ENCODE measurements around the gene CSF2RB.

DNA sequence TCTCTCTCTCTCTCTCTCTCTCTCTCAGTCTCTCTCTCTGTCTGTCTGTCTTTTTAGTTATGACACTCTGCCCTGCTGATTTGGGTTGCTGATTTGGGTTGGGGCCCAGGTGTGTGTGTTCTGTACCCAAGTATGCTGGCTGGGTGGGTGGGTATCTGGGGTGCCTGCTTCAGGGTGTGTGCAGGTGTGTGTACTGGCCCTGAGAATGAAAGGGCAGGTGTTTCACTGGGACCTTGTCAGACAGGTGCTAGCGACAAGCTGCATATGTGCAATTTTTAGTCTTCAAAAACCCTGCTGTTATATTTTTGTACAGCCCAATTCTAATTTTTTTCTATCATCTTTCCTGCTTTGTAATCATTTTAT, 943 bp downstream of the CSF2RB start:
- TF ChIP-seq FOXK2 (IDR thresholded peaks at IDR 0.05) (no peak), MAFK (conservative IDR thresholded peaks at IDR 0.05 in 1 of 2, IDR thresholded peaks at IDR 0.05 in 1 of 2; ENCODE audit: low read length in 2 of 2) (no peak), SOX6 (IDR thresholded peaks at IDR 0.05) (no peak), SOX6 (CRISPR knock-in tag; IDR thresholded peaks at IDR 0.05) (no peak), SP2 (CRISPR knock-in tag; IDR thresholded peaks at IDR 0.05) (no peak), BRCA1 (CRISPR knock-in tag; IDR thresholded peaks at IDR 0.05) (no peak), ZBTB21 (CRISPR knock-in tag; IDR thresholded peaks at IDR 0.05) (no peak), SCMH1 (CRISPR knock-in tag; IDR thresholded peaks at IDR 0.05; ENCODE audit: borderline replicate concordance) (no peak), NFRKB (IDR thresholded peaks at IDR 0.05) (no peak), IRF2 (CRISPR knock-in tag; IDR thresholded peaks at IDR 0.05) (no peak), CBX2 (IDR thresholded peaks at IDR 0.05; ENCODE audit: low read depth, low read length) (no peak), CBX2 (CRISPR knock-in tag; IDR thresholded peaks at IDR 0.05; ENCODE audit: low read depth) (no peak), NR3C1 (CRISPR knock-in tag; IDR thresholded peaks at IDR 0.05) (no peak)
- TF ChIP-seq, protein P1, sequence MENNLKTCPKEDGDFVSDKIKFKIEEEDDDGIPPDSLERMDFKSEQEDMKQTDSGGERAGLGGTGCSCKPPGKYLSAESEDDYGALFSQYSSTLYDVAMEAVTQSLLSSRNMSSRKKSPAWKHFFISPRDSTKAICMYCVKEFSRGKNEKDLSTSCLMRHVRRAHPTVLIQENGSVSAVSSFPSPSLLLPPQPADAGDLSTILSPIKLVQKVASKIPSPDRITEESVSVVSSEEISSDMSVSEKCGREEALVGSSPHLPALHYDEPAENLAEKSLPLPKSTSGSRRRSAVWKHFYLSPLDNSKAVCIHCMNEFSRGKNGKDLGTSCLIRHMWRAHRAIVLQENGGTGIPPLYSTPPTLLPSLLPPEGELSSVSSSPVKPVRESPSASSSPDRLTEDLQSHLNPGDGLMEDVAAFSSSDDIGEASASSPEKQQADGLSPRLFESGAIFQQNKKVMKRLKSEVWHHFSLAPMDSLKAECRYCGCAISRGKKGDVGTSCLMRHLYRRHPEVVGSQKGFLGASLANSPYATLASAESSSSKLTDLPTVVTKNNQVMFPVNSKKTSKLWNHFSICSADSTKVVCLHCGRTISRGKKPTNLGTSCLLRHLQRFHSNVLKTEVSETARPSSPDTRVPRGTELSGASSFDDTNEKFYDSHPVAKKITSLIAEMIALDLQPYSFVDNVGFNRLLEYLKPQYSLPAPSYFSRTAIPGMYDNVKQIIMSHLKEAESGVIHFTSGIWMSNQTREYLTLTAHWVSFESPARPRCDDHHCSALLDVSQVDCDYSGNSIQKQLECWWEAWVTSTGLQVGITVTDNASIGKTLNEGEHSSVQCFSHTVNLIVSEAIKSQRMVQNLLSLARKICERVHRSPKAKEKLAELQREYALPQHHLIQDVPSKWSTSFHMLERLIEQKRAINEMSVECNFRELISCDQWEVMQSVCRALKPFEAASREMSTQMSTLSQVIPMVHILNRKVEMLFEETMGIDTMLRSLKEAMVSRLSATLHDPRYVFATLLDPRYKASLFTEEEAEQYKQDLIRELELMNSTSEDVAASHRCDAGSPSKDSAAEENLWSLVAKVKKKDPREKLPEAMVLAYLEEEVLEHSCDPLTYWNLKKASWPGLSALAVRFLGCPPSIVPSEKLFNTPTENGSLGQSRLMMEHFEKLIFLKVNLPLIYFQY (CRISPR knock-in tag; IDR thresholded peaks at IDR 0.05; ENCODE audit: borderline replicate concordance): no peak
- TF ChIP-seq, protein P2, sequence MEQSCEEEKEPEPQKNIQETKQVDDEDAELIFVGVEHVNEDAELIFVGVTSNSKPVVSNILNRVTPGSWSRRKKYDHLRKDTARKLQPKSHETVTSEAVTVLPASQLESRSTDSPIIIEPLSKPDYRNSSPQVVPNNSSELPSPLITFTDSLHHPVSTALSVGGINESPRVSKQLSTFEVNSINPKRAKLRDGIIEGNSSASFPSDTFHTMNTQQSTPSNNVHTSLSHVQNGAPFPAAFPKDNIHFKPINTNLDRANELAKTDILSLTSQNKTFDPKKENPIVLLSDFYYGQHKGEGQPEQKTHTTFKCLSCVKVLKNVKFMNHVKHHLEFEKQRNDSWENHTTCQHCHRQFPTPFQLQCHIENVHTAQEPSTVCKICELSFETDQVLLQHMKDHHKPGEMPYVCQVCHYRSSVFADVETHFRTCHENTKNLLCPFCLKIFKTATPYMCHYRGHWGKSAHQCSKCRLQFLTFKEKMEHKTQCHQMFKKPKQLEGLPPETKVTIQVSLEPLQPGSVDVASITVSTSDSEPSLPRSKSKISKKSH (CRISPR knock-in tag; IDR thresholded peaks at IDR 0.05; ENCODE audit: borderline replicate concordance): no peak
- TF ChIP-seq, protein P3, sequence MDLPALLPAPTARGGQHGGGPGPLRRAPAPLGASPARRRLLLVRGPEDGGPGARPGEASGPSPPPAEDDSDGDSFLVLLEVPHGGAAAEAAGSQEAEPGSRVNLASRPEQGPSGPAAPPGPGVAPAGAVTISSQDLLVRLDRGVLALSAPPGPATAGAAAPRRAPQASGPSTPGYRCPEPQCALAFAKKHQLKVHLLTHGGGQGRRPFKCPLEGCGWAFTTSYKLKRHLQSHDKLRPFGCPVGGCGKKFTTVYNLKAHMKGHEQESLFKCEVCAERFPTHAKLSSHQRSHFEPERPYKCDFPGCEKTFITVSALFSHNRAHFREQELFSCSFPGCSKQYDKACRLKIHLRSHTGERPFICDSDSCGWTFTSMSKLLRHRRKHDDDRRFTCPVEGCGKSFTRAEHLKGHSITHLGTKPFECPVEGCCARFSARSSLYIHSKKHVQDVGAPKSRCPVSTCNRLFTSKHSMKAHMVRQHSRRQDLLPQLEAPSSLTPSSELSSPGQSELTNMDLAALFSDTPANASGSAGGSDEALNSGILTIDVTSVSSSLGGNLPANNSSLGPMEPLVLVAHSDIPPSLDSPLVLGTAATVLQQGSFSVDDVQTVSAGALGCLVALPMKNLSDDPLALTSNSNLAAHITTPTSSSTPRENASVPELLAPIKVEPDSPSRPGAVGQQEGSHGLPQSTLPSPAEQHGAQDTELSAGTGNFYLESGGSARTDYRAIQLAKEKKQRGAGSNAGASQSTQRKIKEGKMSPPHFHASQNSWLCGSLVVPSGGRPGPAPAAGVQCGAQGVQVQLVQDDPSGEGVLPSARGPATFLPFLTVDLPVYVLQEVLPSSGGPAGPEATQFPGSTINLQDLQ (CRISPR knock-in tag; IDR thresholded peaks at IDR 0.05): no peak

Data from HepG2 (cell line).